ENCODE measurements around the gene PLEKHG4B.

DNA sequence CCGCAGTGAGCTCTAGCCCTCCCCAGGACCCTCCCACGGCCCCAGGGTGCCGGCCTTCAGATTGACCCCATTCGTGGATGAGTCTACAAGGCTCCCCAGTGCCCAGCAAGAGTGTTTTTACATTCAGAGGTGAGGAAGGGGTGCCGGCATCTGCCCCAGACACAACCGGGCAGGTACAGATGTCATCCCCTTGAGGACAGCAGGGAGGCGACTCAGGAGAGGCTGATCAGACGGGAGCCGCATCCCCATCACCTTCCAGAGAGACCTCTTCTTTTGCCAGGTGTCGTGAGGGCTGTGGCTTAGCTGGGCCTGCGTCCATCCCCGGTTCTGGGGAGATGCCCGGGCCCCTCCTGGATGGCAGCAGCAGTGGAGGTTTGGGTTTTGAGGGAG is 95.1 kb downstream of the PLEKHG4B start:
- TF ChIP-seq, protein P1, sequence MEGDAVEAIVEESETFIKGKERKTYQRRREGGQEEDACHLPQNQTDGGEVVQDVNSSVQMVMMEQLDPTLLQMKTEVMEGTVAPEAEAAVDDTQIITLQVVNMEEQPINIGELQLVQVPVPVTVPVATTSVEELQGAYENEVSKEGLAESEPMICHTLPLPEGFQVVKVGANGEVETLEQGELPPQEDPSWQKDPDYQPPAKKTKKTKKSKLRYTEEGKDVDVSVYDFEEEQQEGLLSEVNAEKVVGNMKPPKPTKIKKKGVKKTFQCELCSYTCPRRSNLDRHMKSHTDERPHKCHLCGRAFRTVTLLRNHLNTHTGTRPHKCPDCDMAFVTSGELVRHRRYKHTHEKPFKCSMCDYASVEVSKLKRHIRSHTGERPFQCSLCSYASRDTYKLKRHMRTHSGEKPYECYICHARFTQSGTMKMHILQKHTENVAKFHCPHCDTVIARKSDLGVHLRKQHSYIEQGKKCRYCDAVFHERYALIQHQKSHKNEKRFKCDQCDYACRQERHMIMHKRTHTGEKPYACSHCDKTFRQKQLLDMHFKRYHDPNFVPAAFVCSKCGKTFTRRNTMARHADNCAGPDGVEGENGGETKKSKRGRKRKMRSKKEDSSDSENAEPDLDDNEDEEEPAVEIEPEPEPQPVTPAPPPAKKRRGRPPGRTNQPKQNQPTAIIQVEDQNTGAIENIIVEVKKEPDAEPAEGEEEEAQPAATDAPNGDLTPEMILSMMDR (IDR thresholded peaks at IDR 0.05; ENCODE audit: low read depth, low read length), result no peak
- no peak for TF ChIP-seq EZH2phosphoT487 (IDR thresholded peaks at IDR 0.05; ENCODE audit: low read depth)

Data from OCI-LY3 (cell line).